Activated CD8-positive, alpha-beta T cell treated with anti-CD3 and anti-CD28 coated beads, Interleukin-2, amount 10 ng/mL, durations not matched to agents 7 days and 5 days (primary cell): ENCODE measurements around the gene TBC1D22A. TPM values are rescaled to one million over a fixed set of nuclear protein-coding genes. Genes with fewer than 3 reads are reported as not detected.

ENCODE experiments used
- ATAC-seq: fragments of 150-1000 bp; cut with Tn5 transposase; one replicate; pipeline ENCODE4 v1.10.0; 2021; ENCODE audit warnings: moderate library complexity
- CTCF ChIA-PET: fragments of 350-600 bp; sonication (Branson Sonifier 250); formaldehyde crosslinking; loops from one replicate; lab custom pipeline; 2021; ENCODE audit warnings: antibody characterized with exemption; lab: Charles Lee
- POLR2A ChIA-PET: fragments of 350-600 bp; sonication (Branson Sonifier 250); formaldehyde crosslinking; loops from one replicate; lab custom pipeline; 2021; ENCODE audit warnings: antibody characterized with exemption; lab: Charles Lee
- DNase-seq: peaks from one replicate; pipeline ENCODE4 v3.0.0-alpha.2; 2020
- H3K27ac Mint-ChIP-seq: one replicate; pipeline ENCODE4 v1.8.0; 2021; ENCODE audit warnings: mild to moderate bottlenecking, mixed read lengths
- H3K27me3 Mint-ChIP-seq: one replicate; pipeline ENCODE4 v1.8.0; 2021; ENCODE audit warnings: low read depth, mixed read lengths
- H3K36me3 Mint-ChIP-seq: one replicate; pipeline ENCODE4 v1.8.0; 2021; ENCODE audit warnings: low read depth, mixed read lengths
- H3K4me1 Mint-ChIP-seq: one replicate; pipeline ENCODE4 v1.8.0; 2021; ENCODE audit warnings: low read depth, mixed read lengths
- H3K4me3 Mint-ChIP-seq: one replicate; pipeline ENCODE4 v1.8.0; 2021; ENCODE audit warnings: mild to moderate bottlenecking, mixed read lengths
- H3K9me3 Mint-ChIP-seq: one replicate; pipeline ENCODE4 v1.8.0; 2022; ENCODE audit warnings: mixed read lengths; ENCODE audit not compliant: insufficient read depth
- total RNA-seq, 2 experiments: library from RNA; stranded (reverse); gene quantifications; one replicate each; pipeline ENCODE4 v1.2.3, GENCODE V29; 2021

Gene TBC1D22A
- total RNA-seq, 2 experiments from 2014 or later: 34.1 to 38.7 TPM

- ATAC-seq: no peak
- no peak overlapping the region for H3K27ac Mint-ChIP-seq
- H3K4me3 Mint-ChIP-seq: no peak overlapping the region
- H3K27me3 Mint-ChIP-seq: no peaks in the 10 kb centered on the region
- DNase-seq: no peak
- no peaks in the 10 kb centered on the region for H3K36me3 Mint-ChIP-seq
- ChIA-PET POLR2A (no interaction called here), CTCF (no interaction called here)
- no peaks in the 10 kb centered on the region for H3K9me3 Mint-ChIP-seq
- peaks cover 9% of the 10 kb centered on the region for H3K4me1 Mint-ChIP-seq
These were observed 389.0 kb downstream of the TBC1D22A start for GRCh38 chr22:47151490-47151889.

GRCh38 chr22:47152236-47152635 lies 389.8 kb downstream of the TBC1D22A start:
- POLR2A ChIA-PET: no interaction called here
- ATAC-seq (no peak), DNase-seq (no peak)
- peaks cover 9% of the 10 kb centered on the region for H3K4me1 Mint-ChIP-seq
- H3K36me3 Mint-ChIP-seq: no peaks in the 10 kb centered on the region
- no peaks in the 10 kb centered on the region for H3K9me3 Mint-ChIP-seq
- CTCF ChIA-PET: no interaction called here
- no peak overlapping the region for H3K27ac Mint-ChIP-seq
- no peaks in the 10 kb centered on the region for H3K27me3 Mint-ChIP-seq
- H3K4me3 Mint-ChIP-seq: no peak overlapping the region

GRCh38 chr22:47152938-47153337 lies 390.5 kb downstream of the TBC1D22A start:
- H3K4me1 Mint-ChIP-seq: peaks cover 9% of the 10 kb centered on the region
- H3K4me3 Mint-ChIP-seq: no peak overlapping the region
- no peak overlapping the region for H3K27ac Mint-ChIP-seq
- H3K27me3 Mint-ChIP-seq: no peaks in the 10 kb centered on the region
- H3K36me3 Mint-ChIP-seq: no peaks in the 10 kb centered on the region
- no peaks in the 10 kb centered on the region for H3K9me3 Mint-ChIP-seq
- ATAC-seq: no peak
- ChIA-PET CTCF (no interaction called here), POLR2A (no interaction called here)
- no peak for DNase-seq

- DNase-seq: no peak
- H3K4me1 Mint-ChIP-seq: peaks cover 9% of the 10 kb centered on the region
- H3K27ac Mint-ChIP-seq: no peak overlapping the region
- no peak for ATAC-seq
- H3K9me3 Mint-ChIP-seq: no peaks in the 10 kb centered on the region
- H3K36me3 Mint-ChIP-seq: no peaks in the 10 kb centered on the region
- ChIA-PET CTCF (no interaction called here), POLR2A (no interaction called here)
- H3K27me3 Mint-ChIP-seq: no peaks in the 10 kb centered on the region
- H3K4me3 Mint-ChIP-seq: no peak overlapping the region
These were observed 391.5 kb downstream of the TBC1D22A start for GRCh38 chr22:47153854-47154525.

DNA sequence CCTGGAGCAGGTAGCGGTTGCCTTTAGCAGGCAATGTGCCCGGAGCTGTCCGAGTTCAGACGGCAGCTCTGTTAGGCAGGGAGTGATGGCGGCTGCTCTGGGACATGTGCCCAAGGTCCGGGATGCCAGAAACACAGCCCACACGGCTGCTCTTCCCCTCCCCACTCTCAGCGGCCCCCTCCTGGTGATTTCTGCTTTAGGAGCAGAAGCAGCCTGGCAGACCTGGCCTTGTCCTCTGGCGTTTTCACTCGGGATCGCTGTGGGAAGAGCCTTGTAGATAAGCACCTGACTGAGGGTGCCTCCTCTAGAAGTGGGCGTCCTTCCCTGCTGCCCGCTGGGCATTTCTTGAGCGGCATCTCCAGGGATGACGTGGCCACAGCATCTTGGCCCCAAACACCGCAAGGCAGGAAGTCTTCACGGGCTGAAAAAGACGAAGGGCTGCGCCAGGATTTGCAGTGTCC lies 392.2 kb downstream of the TBC1D22A start:
- no peaks in the 10 kb centered on the region for H3K36me3 Mint-ChIP-seq
- no peak for DNase-seq
- no peaks in the 10 kb centered on the region for H3K27me3 Mint-ChIP-seq
- ChIA-PET POLR2A (no interaction called here), CTCF (no interaction called here)
- peaks cover 9% of the 10 kb centered on the region for H3K4me1 Mint-ChIP-seq
- no peak overlapping the region for H3K4me3 Mint-ChIP-seq
- no peak for ATAC-seq
- no peak overlapping the region for H3K27ac Mint-ChIP-seq
- H3K9me3 Mint-ChIP-seq: no peaks in the 10 kb centered on the region

- Mint-ChIP-seq H3K27ac (no peak overlapping the region), H3K4me1 (peaks cover 9% of the 10 kb centered on the region), H3K4me3 (no peak overlapping the region), H3K27me3 (no peaks in the 10 kb centered on the region), H3K36me3 (no peaks in the 10 kb centered on the region), H3K9me3 (no peaks in the 10 kb centered on the region)
- DNase-seq (no peak), ATAC-seq (no peak)
- ChIA-PET POLR2A (no interaction called here), CTCF (no interaction called here)
These were observed 392.9 kb downstream of the TBC1D22A start for GRCh38 chr22:47155131-47155885.

DNA sequence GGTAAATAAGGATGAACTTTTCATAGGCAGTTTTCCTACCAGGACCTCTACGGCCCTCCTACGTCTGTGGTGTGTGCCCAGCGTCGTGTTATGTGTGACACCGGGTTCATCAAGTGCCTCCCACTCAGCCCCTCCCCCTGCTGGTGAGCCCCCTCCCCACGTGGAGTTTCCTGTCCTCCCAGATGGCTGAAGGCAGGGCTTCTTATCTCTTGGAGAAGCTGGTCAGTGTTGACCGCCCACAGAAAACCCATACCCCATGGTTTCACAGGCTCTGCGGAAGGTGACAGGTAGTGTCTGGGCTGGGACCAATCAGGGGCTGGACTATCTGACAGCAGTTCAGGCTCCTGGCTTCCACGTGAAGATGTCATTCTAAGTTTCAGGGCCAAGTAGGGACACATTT lies 393.5 kb downstream of the TBC1D22A start:
- ChIA-PET CTCF (no interaction called here), POLR2A (no interaction called here)

DNA sequence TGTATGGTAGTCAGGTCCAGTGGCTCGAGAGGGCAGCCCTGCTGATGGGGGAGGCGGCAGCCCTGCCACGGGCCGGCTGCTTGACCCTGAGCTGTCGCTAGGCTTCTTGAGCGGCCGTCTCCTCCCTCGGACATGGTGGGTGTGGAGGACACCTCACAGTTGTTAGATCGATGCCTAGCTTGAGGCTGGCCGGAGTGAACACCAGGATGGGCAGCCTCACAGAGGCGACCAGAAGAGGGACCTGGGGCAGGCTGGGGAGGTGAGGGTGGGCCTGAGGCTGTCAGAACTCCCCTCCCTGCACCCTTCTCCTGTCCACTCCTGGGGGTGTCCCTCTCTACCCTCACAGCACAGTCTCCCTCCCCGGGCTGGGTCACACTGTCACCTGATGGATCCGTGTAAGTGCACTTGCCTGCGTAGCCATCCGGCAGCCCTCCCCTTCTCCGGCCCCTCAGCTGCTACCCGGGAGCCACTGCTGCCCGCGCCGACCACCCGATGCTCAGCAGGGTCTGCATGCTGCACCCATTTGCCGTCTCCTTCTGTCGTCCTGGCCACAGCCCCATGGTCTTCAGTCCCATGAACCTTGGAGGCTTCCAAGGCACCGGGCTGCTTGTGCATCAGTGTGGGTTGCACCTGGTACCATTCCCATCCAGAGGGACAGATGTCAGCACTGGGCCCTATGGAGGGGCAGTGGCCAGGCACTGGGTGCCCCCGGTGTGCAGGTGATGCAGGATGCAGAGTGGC lies 394.1 kb downstream of the TBC1D22A start:
- no peak for ATAC-seq
- Mint-ChIP-seq H3K4me3 (no peak overlapping the region), H3K4me1 (peaks cover 1% of the 10 kb centered on the region), H3K36me3 (no peaks in the 10 kb centered on the region), H3K27me3 (no peaks in the 10 kb centered on the region), H3K27ac (no peak overlapping the region), H3K9me3 (no peaks in the 10 kb centered on the region)
- ChIA-PET POLR2A (no interaction called here), CTCF (no interaction called here)
- no peak for DNase-seq

More for the DNA sequence above, 393.5 kb downstream of the TBC1D22A start:
- H3K4me3 Mint-ChIP-seq: no peak overlapping the region
- H3K9me3 Mint-ChIP-seq: no peaks in the 10 kb centered on the region
- no peak for ATAC-seq
- H3K4me1 Mint-ChIP-seq: peaks cover 7% of the 10 kb centered on the region
- H3K36me3 Mint-ChIP-seq: no peaks in the 10 kb centered on the region
- no peaks in the 10 kb centered on the region for H3K27me3 Mint-ChIP-seq
- no peak for DNase-seq
- H3K27ac Mint-ChIP-seq: no peak overlapping the region

GRCh38 chr22:47157093-47157420 lies 394.6 kb downstream of the TBC1D22A start:
- DNase-seq (no peak), ATAC-seq (no peak)
- Mint-ChIP-seq H3K27me3 (no peaks in the 10 kb centered on the region), H3K4me3 (no peak overlapping the region), H3K36me3 (no peaks in the 10 kb centered on the region), H3K27ac (no peak overlapping the region), H3K9me3 (no peaks in the 10 kb centered on the region), H3K4me1 (no peaks in the 10 kb centered on the region)
- ChIA-PET POLR2A (no interaction called here), CTCF (no interaction called here)

DNA sequence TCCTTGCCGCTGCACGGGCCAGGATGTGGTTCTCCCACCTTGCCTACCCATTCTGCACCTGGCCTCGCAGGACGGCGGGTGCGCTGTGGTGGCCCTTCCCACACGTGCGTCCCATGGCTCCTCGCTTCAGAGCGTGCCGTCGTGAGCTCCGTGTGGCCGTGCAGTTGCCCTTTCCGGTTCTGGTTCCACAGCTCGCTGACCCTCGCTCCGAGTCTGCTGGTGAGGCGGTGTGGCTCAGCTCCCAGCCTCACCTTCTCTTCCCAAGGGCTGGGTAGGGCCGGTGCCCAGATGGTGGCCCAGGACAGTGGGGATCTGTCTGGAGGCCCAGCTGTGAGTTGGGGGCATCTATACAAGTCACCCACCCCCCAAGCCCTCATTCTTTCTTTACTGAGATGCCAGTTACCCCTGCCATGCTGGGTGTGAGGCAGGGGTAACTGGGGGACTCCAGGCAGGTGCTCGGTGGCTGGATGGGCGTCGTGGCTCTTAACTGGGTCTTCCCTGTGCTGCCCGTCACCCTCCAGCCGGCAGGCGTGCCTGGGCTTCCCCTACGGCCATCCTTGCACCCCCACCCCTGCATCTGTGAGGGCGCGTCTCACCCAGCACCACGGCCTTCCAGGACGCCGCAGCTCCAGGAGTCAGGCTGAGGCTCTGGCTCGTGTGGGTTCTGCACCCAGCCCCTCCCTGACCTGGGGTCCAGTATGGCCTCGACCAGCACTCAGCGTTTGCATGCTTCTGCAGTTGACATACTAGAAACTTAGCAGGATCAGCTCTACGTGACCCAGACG lies 395.2 kb downstream of the TBC1D22A start:
- CTCF ChIA-PET: no interaction called here
- H3K4me3 Mint-ChIP-seq: no peak overlapping the region
- H3K36me3 Mint-ChIP-seq: no peaks in the 10 kb centered on the region
- H3K27ac Mint-ChIP-seq: no peak overlapping the region
- DNase-seq (no peak), ATAC-seq (no peak)
- no peaks in the 10 kb centered on the region for H3K4me1 Mint-ChIP-seq
- H3K27me3 Mint-ChIP-seq: no peaks in the 10 kb centered on the region
- H3K9me3 Mint-ChIP-seq: no peaks in the 10 kb centered on the region
- POLR2A ChIA-PET: no interaction called here

DNA sequence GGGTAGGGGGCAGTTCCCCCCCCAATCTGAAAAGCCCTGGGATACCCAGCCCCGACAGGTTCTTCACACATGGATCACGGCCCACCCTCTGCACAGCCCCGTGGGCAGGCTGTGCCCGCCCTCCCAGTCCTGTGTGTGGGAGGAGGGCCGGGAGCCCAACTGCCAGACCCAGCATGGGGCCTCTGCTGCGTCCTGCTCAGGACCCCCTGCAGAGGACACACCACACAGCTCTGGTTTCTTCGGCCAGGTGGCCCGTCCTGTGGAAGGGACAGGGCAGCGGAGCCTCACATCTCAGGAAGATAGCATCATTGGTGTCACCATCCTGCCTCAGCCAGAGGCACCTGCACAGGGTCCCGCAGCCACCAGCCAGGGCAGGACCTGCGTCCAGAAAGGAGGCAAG lies 396.0 kb downstream of the TBC1D22A start:
- ChIA-PET CTCF (no interaction called here), POLR2A (no interaction called here)
- DNase-seq (no peak), ATAC-seq (no peak)
- Mint-ChIP-seq H3K27me3 (no peaks in the 10 kb centered on the region), H3K4me1 (no peaks in the 10 kb centered on the region), H3K4me3 (no peak overlapping the region), H3K36me3 (no peaks in the 10 kb centered on the region), H3K9me3 (no peaks in the 10 kb centered on the region), H3K27ac (no peak overlapping the region)
